Trophoblast cell (in vitro differentiated cells and primary cell): ENCODE results near the gene UBE2D1.
A peak's percentile ranks its signal among the peaks of the same experiment; 100 is the strongest.

Experiments
- DNase-seq, 2 donors: peaks; one replicate each; pipeline ENCODE4 v3.0.0-alpha.2; 2016
- H2AFZ ChIP-seq: 2 replicates; pipeline ENCODE4 v1.6.1; 2013; ENCODE audit warnings: low read length, moderate library complexity, mild to moderate bottlenecking; ENCODE audit not compliant: insufficient read depth, poor library complexity
- H2AK5ac ChIP-seq: 2 replicates; pipeline ENCODE4 v1.6.1; 2013; ENCODE audit warnings: mild to moderate bottlenecking, low read length
- H2BK120ac ChIP-seq: 2 replicates; pipeline ENCODE4 v1.6.1; 2013; ENCODE audit warnings: low read length, mild to moderate bottlenecking, moderate library complexity; ENCODE audit not compliant: insufficient read depth, poor library complexity
- H2BK12ac ChIP-seq: 2 replicates; pipeline ENCODE4 v1.6.1; 2013; ENCODE audit warnings: mild to moderate bottlenecking, low read length, moderate library complexity
- H2BK5ac ChIP-seq: 2 replicates; pipeline ENCODE4 v1.6.1; 2013; ENCODE audit warnings: low read length, low read depth, moderate library complexity, mild to moderate bottlenecking; ENCODE audit not compliant: poor library complexity
- H3K14ac ChIP-seq: 2 replicates; pipeline ENCODE4 v1.6.1; 2013; ENCODE audit warnings: mild to moderate bottlenecking, low read length
- H3K18ac ChIP-seq: 2 replicates; pipeline ENCODE4 v1.6.1; 2013; ENCODE audit warnings: mild to moderate bottlenecking, low read length
- H3K23ac ChIP-seq: 2 replicates; pipeline ENCODE4 v1.6.1; 2013; ENCODE audit warnings: low read length
- H3K27ac ChIP-seq: 2 replicates; pipeline ENCODE4 v1.5.1; 2013; ENCODE audit warnings: low read depth, mild to moderate bottlenecking, inconsistent platforms, low read length, moderate library complexity
- H3K27me3 ChIP-seq: 2 replicates; pipeline ENCODE4 v1.6.1; 2013; ENCODE audit warnings: inconsistent platforms, mild to moderate bottlenecking, low read length, moderate library complexity; ENCODE audit not compliant: insufficient read depth
- H3K36me3 ChIP-seq, 2 experiments: 1 replicate in 1 of 2; 2 replicates in 1 of 2; pipeline ENCODE4 v1.6.1; 2013; ENCODE audit warnings: low read length in 2 of 2, mild to moderate bottlenecking in 2 of 2, moderate library complexity in 1 of 2; ENCODE audit not compliant: insufficient read depth in 2 of 2, control insufficient read depth in 1 of 2
- H3K4ac ChIP-seq: 2 replicates; pipeline ENCODE4 v1.6.1; 2013; ENCODE audit warnings: low read depth, mild to moderate bottlenecking, low read length, moderate library complexity
- H3K4me1 ChIP-seq, 2 experiments: 1 replicate in 1 of 2; 2 replicates in 1 of 2; pipeline ENCODE4 v1.6.1; 2013; ENCODE audit warnings: low read length in 2 of 2, mild to moderate bottlenecking in 2 of 2, moderate library complexity in 1 of 2; ENCODE audit not compliant: insufficient read depth in 2 of 2, control insufficient read depth in 1 of 2
- H3K4me2 ChIP-seq: 2 replicates; pipeline ENCODE4 v1.6.1; 2013; ENCODE audit warnings: inconsistent platforms, mild to moderate bottlenecking, low read length, moderate library complexity
- H3K4me3 ChIP-seq: 2 replicates; pipeline ENCODE4 v1.5.1; 2013; ENCODE audit warnings: mild to moderate bottlenecking, low read depth, low read length, inconsistent platforms
- H3K79me1 ChIP-seq: one replicate; pipeline ENCODE4 v1.6.1; 2013; ENCODE audit warnings: low read length
- H3K79me2 ChIP-seq: 2 replicates; pipeline ENCODE4 v1.6.1; 2013; ENCODE audit warnings: low read length, mild to moderate bottlenecking; ENCODE audit not compliant: control insufficient read depth, insufficient read depth, poor library complexity
- H3K9ac ChIP-seq: 2 replicates; pipeline ENCODE4 v1.6.1; 2013; ENCODE audit warnings: mild to moderate bottlenecking, low read length
- H3K9me3 ChIP-seq: 2 replicates; pipeline ENCODE4 v1.6.1; 2013; ENCODE audit warnings: low read depth, mild to moderate bottlenecking, control low read depth, inconsistent platforms, low read length; ENCODE audit not compliant: insufficient read depth
- H4K12ac ChIP-seq: 2 replicates; pipeline ENCODE4 v1.6.1; 2013; ENCODE audit warnings: low read depth, mild to moderate bottlenecking, low read length, moderate library complexity
- H4K8ac ChIP-seq: 2 replicates; pipeline ENCODE4 v1.6.1; 2013; ENCODE audit warnings: low read depth, mild to moderate bottlenecking, low read length, moderate library complexity
- H4K91ac ChIP-seq: one replicate; pipeline ENCODE4 v1.6.1; 2013; ENCODE audit warnings: low read depth, mild to moderate bottlenecking, low read length, moderate library complexity
- WGBS: extraction: QIAGEN DNeasy Blood & Tissue Kit; methylation state at CpG from one replicate; pipeline ENCODE4 v1.1.7; 2013; ENCODE audit warnings: missing lambda C conversion rate; ENCODE audit not compliant: insufficient read length, insufficient coverage; ENCODE audit errors: extremely low coverage; 5-methylcytosine and 5-hydroxymethylcytosine counted together

Gene UBE2D1

GRCh38 chr10:58385784-58386112, 50.9 kb downstream of the UBE2D1 start:
- H3K79me1 ChIP-seq = peaks cover 11% of the 10 kb centered on the region
- no peak overlapping the region for H2AK5ac ChIP-seq
- H3K14ac ChIP-seq = peak overlapping the region; percentile 29
- H3K9me3 ChIP-seq = peaks cover 2% of the 10 kb centered on the region
- no peak overlapping the region for H2BK12ac ChIP-seq
- WGBS = no CpG with 5 or more reads among the region's 15 CpGs
- peak overlapping the region; percentile 46 for H2AFZ ChIP-seq
- H3K4me3 ChIP-seq = peak overlapping the region; percentile 97
- peak; percentile 35 to 65 for DNase-seq
- H3K9ac ChIP-seq = peak overlapping the region; percentile 92
- peak overlapping the region; percentile 76 for H3K4me2 ChIP-seq
- H3K4ac ChIP-seq = peak overlapping the region; percentile 41
- H3K27ac ChIP-seq = peak overlapping the region; percentile 70
- peak overlapping the region; percentile 20 for H4K12ac ChIP-seq
- peaks cover 10 to 12% of the 10 kb centered on the region in 2 experiments for H3K36me3 ChIP-seq
- H2BK120ac ChIP-seq = no peak overlapping the region
- H3K23ac ChIP-seq = no peak overlapping the region
- no peaks in the 10 kb centered on the region for H3K27me3 ChIP-seq
- H3K18ac ChIP-seq = peak overlapping the region; percentile 12
- H3K4me1 ChIP-seq = peaks cover 0 to 3% of the 10 kb centered on the region in 2 experiments
- H4K8ac ChIP-seq = peak overlapping the region; percentile 65
- peak overlapping the region; percentile 23 for H4K91ac ChIP-seq
- H2BK5ac ChIP-seq = peak overlapping the region; percentile 28
- peaks cover 7% of the 10 kb centered on the region for H3K79me2 ChIP-seq

GRCh38 chr10:58389024-58389423, 54.2 kb downstream of the UBE2D1 start:
- Histone ChIP-seq H3K4me2 (no peak overlapping the region), H3K9ac (no peak overlapping the region), H3K4me1 (peaks cover 0 to 3% of the 10 kb centered on the region in 2 experiments), H4K12ac (no peak overlapping the region), H3K4me3 (no peak overlapping the region), H3K36me3 (peaks cover 16 to 18% of the 10 kb centered on the region in 2 experiments), H2AK5ac (no peak overlapping the region), H2AFZ (no peak overlapping the region), H3K27me3 (no peaks in the 10 kb centered on the region), H4K8ac (no peak overlapping the region), H3K27ac (no peak overlapping the region), H3K9me3 (peaks cover 2% of the 10 kb centered on the region), H2BK120ac (no peak overlapping the region), H3K23ac (no peak overlapping the region), H3K4ac (no peak overlapping the region), H3K18ac (no peak overlapping the region), H3K79me1 (peaks cover 11% of the 10 kb centered on the region), H2BK5ac (no peak overlapping the region), H3K14ac (no peak overlapping the region), H4K91ac (no peak overlapping the region), H3K79me2 (peaks cover 7% of the 10 kb centered on the region), H2BK12ac (no peak overlapping the region)
- WGBS = 100% methylated on average over 1 of the region's 3 CpGs
- DNase-seq = no peak

- Histone ChIP-seq H3K9me3 (no peaks in the 10 kb centered on the region), H3K4me3 (no peak overlapping the region), H3K4me1 (no peaks in the 10 kb centered on the region), H2AFZ (no peak overlapping the region), H3K4me2 (no peak overlapping the region), H3K18ac (no peak overlapping the region), H3K14ac (no peak overlapping the region), H3K79me1 (no peaks in the 10 kb centered on the region), H2BK120ac (no peak overlapping the region), H4K12ac (no peak overlapping the region), H3K23ac (no peak overlapping the region), H2BK5ac (no peak overlapping the region), H3K79me2 (no peaks in the 10 kb centered on the region), H4K91ac (no peak overlapping the region), H3K36me3 (peaks cover 8 to 14% of the 10 kb centered on the region in 2 experiments), H3K27ac (no peak overlapping the region), H3K9ac (no peak overlapping the region), H3K4ac (no peak overlapping the region), H3K27me3 (no peaks in the 10 kb centered on the region), H4K8ac (no peak overlapping the region), H2BK12ac (no peak overlapping the region), H2AK5ac (no peak overlapping the region)
- no peak for DNase-seq
- no CpG with 5 or more reads among the region's 2 CpGs for WGBS
Measured at GRCh38 chr10:58393317-58393716, 58.5 kb downstream of the UBE2D1 start.

- Histone ChIP-seq H3K9ac (no peak overlapping the region), H3K4me1 (no peaks in the 10 kb centered on the region), H3K36me3 (peaks cover 6 to 10% of the 10 kb centered on the region in 2 experiments), H2BK120ac (no peak overlapping the region), H3K9me3 (no peaks in the 10 kb centered on the region), H2BK12ac (no peak overlapping the region), H3K27ac (no peak overlapping the region), H2AK5ac (no peak overlapping the region), H3K4me3 (no peak overlapping the region), H4K91ac (no peak overlapping the region), H3K27me3 (no peaks in the 10 kb centered on the region), H3K23ac (no peak overlapping the region), H2BK5ac (no peak overlapping the region), H3K79me2 (no peaks in the 10 kb centered on the region), H3K79me1 (no peaks in the 10 kb centered on the region), H4K8ac (no peak overlapping the region), H3K4me2 (no peak overlapping the region), H3K14ac (no peak overlapping the region), H3K18ac (no peak overlapping the region), H2AFZ (no peak overlapping the region), H3K4ac (no peak overlapping the region), H4K12ac (no peak overlapping the region)
- peak in 1 of 2 donors; percentile 14 for DNase-seq
Measured at GRCh38 chr10:58394471-58394870, 59.7 kb downstream of the UBE2D1 start.
